ENCODE results near the gene DNMBP.

- no peak for TF ChIP-seq ATF3 (IDR thresholded peaks at IDR 0.05; ENCODE audit: insufficient read depth, low read depth, low read length)
- no peak for TF ChIP-seq CTCF (IDR thresholded peaks at IDR 0.05; ENCODE audit: control extremely low read depth in 1 of 3, insufficient read depth in 1 of 3, low read depth in 1 of 3, low read length in 3 of 3)
- no peak for TF ChIP-seq EZH2 (IDR thresholded peaks at IDR 0.05; ENCODE audit: low read depth, low read length, severe bottlenecking)
- no peak for TF ChIP-seq TAF1 (IDR thresholded peaks at IDR 0.05; ENCODE audit: low read depth, low read length)
- TF ChIP-seq EP300 (IDR thresholded peaks at IDR 0.05; ENCODE audit: borderline replicate concordance in 1 of 2, low read depth in 2 of 2, low read length in 2 of 2), result no peak
- no peak for TF ChIP-seq SIN3A (conservative IDR thresholded peaks at IDR 0.05 in 1 of 2, IDR thresholded peaks at IDR 0.05 in 1 of 2; ENCODE audit: low read depth in 1 of 2, low read length in 2 of 2)
- no peak for TF ChIP-seq RFX5 (IDR thresholded peaks at IDR 0.05; ENCODE audit: borderline replicate concordance, low read depth, low read length)
- TF ChIP-seq ZNF274 (IDR thresholded peaks at IDR 0.05; ENCODE audit: borderline replicate concordance, extremely low read depth, low read length), result no peak
- TF ChIP-seq POLR2AphosphoS5 (IDR thresholded peaks at IDR 0.05; ENCODE audit: low read depth, low read length), result no peak
Observed at GRCh38 chr10:99937630-99938029, 72.1 kb downstream of the DNMBP start.

All from H1 (cell line).